Liver (tissue), 9 donors: ENCODE measurements around the gene DYRK3. TPM values are rescaled to one million over a fixed set of nuclear protein-coding genes. Genes with fewer than 3 reads are reported as not detected.

ENCODE experiments used
- DNase-seq: peaks from one replicate; pipeline ENCODE4 v3.0.0-alpha.2; 2017; ENCODE audit warnings: low spot score
- H3K27ac ChIP-seq, 2 donors: one replicate each; pipeline ENCODE4 v1.7.0; 2013; ENCODE audit warnings: inconsistent platforms in 2 of 2, low read length in 2 of 2, control low read depth in 1 of 2, low read depth in 1 of 2, mild to moderate bottlenecking in 1 of 2
- H3K27me3 ChIP-seq, 4 donors: one replicate each; pipeline versions ENCODE4 v1.6.1 to v1.7.0; 2013; ENCODE audit warnings: low read length in 3 of 4, inconsistent platforms in 1 of 4, mild to moderate bottlenecking in 1 of 4, moderate library complexity in 1 of 4; ENCODE audit not compliant: control insufficient read depth in 4 of 4, insufficient read depth in 4 of 4
- H3K36me3 ChIP-seq, 4 donors: one replicate each; pipeline versions ENCODE4 v1.6.1 to v1.7.0; 2013; ENCODE audit warnings: low read length in 3 of 4, mild to moderate bottlenecking in 3 of 4, low read depth in 1 of 4, moderate library complexity in 1 of 4; ENCODE audit not compliant: control insufficient read depth in 4 of 4, insufficient read depth in 3 of 4
- H3K4me1 ChIP-seq, 4 donors: one replicate each; pipeline versions ENCODE4 v1.6.1 to v1.7.0; 2013; ENCODE audit warnings: low read length in 3 of 4, mild to moderate bottlenecking in 3 of 4, moderate library complexity in 1 of 4; ENCODE audit not compliant: control insufficient read depth in 4 of 4, insufficient read depth in 4 of 4
- H3K4me3 ChIP-seq, 3 donors: one replicate each; pipeline versions ENCODE4 v1.6.1 to v1.7.0; 2013; ENCODE audit warnings: low read length in 3 of 3, control low read depth in 1 of 3, low read depth in 1 of 3, mild to moderate bottlenecking in 1 of 3
- H3K9ac ChIP-seq, 2 donors: one replicate each; pipeline ENCODE4 v1.7.0; 2013; ENCODE audit warnings: low read length in 2 of 2, mild to moderate bottlenecking in 2 of 2, moderate library complexity in 2 of 2, control low read depth in 1 of 2, low read depth in 1 of 2
- H3K9me3 ChIP-seq, 4 donors: one replicate each; pipeline versions ENCODE4 v1.6.1 to v1.7.0; 2013; ENCODE audit warnings: low read length in 3 of 4; ENCODE audit not compliant: control insufficient read depth in 4 of 4
- ATF3 ChIP-seq: IDR thresholded peaks from 2 replicates; pipeline ENCODE4 v1.6.1; 2016; ENCODE audit warnings: antibody characterized with exemption
- CTCF ChIP-seq: fragments of 150-350 bp; IDR thresholded peaks from 2 replicates; pipeline ENCODE4 v1.5.1; 2017; ENCODE audit warnings: improper control_type of control experiment, low read depth, low read length; ENCODE audit not compliant: missing input control
- EGR1 ChIP-seq, 2 donors: IDR thresholded peaks; 2 replicates each; pipeline ENCODE4 v1.6.1; 2016 to 2018; ENCODE audit warnings: antibody characterized with exemption in 2 of 2, low read depth in 2 of 2
- FOXA1 ChIP-seq: IDR thresholded peaks from 2 replicates; pipeline ENCODE4 v1.6.1; 2016; ENCODE audit warnings: antibody characterized with exemption
- FOXA2 ChIP-seq: IDR thresholded peaks from 2 replicates; pipeline ENCODE4 v1.6.1; 2016; ENCODE audit warnings: antibody characterized with exemption
- GABPA ChIP-seq, 2 donors: IDR thresholded peaks in 1 of 2; conservative IDR thresholded peaks in 1 of 2; 2 replicates each; pipeline ENCODE4 v1.6.1; 2016; ENCODE audit warnings: antibody characterized with exemption in 2 of 2, mild to moderate bottlenecking in 1 of 2, moderate library complexity in 1 of 2
- HNF4A ChIP-seq, 2 donors: conservative IDR thresholded peaks; 2 replicates each; pipeline ENCODE4 v1.6.1; 2016; ENCODE audit warnings: antibody characterized with exemption in 2 of 2, mild to moderate bottlenecking in 2 of 2
- HNF4G ChIP-seq: IDR thresholded peaks from 2 replicates; pipeline ENCODE4 v1.6.1; 2016; ENCODE audit warnings: antibody characterized with exemption
- JUND ChIP-seq, 2 donors: IDR thresholded peaks; 2 replicates each; pipeline ENCODE4 v1.6.1; 2016; ENCODE audit warnings: antibody characterized with exemption in 2 of 2
- NR2F2 ChIP-seq: IDR thresholded peaks from 2 replicates; pipeline ENCODE4 v1.6.1; 2016; ENCODE audit warnings: antibody characterized with exemption
- RAD21 ChIP-seq, 2 donors: IDR thresholded peaks; 2 replicates each; pipeline ENCODE4 v1.6.1; 2016; ENCODE audit warnings: antibody characterized with exemption in 2 of 2, mild to moderate bottlenecking in 2 of 2
- REST ChIP-seq: IDR thresholded peaks from 2 replicates; pipeline ENCODE4 v1.6.1; 2016; ENCODE audit warnings: antibody characterized with exemption, mild to moderate bottlenecking
- RXRA ChIP-seq, 2 donors: IDR thresholded peaks; 2 replicates each; pipeline ENCODE4 v1.6.1; 2017 to 2018; ENCODE audit warnings: antibody characterized with exemption in 2 of 2, mild to moderate bottlenecking in 1 of 2
- SP1 ChIP-seq: IDR thresholded peaks from 2 replicates; pipeline ENCODE4 v1.6.1; 2018; ENCODE audit warnings: antibody characterized with exemption, mild to moderate bottlenecking
- TAF1 ChIP-seq: conservative IDR thresholded peaks from 2 replicates; pipeline ENCODE4 v1.6.1; 2016; ENCODE audit warnings: antibody characterized with exemption, mild to moderate bottlenecking
- YY1 ChIP-seq: IDR thresholded peaks from 2 replicates; pipeline ENCODE4 v1.6.1; 2016; ENCODE audit warnings: antibody characterized with exemption, mild to moderate bottlenecking
- ZBTB33 ChIP-seq: IDR thresholded peaks from 2 replicates; pipeline ENCODE4 v1.6.1; 2016; ENCODE audit warnings: antibody characterized with exemption
- WGBS: extraction: QIAGEN DNeasy Blood & Tissue Kit; methylation state at CpG from one replicate; pipeline ENCODE4 v1.1.7; 2013; 5-methylcytosine and 5-hydroxymethylcytosine counted together
- polyA plus RNA-seq, 2 donors: library from polyadenylated mRNA; stranded (reverse) in 1 of 2; unstranded in 1 of 2; fragments of 200-250 nt in 1 of 2; fragments of >200 nt in 1 of 2; fragmentation: Nextera tagmentation in 1 of 2; extraction: Ambion mirVana in 1 of 2; gene quantifications; one replicate each; pipeline versions ENCODE4 v1.2.1 to v1.2.3, GENCODE V29; 2013 to 2015
- total RNA-seq, 2 donors: library from RNA; depleted of rRNA; stranded (reverse); fragments of >200 nt; gene quantifications; one replicate each; pipeline ENCODE4 v1.2.3, GENCODE V29; 2014
- TF ChIP-seq, protein P1 (sequence below): IDR thresholded peaks from 2 replicates; pipeline ENCODE4 v1.6.1; 2016; ENCODE audit warnings: antibody characterized with exemption
- donor health status: healthy.
- donor health status: healthy.
- donor health status: healthy.
- donor health status: healthy.
- donor health status: healthy.

DYRK3 gene
- total and polyA plus RNA-seq, 4 donors = 1.5 to 41.8 (median 5.0) TPM

- H3K36me3 ChIP-seq = no peaks in the 10 kb centered on the region
- H3K4me1 ChIP-seq = peaks cover 0 to 5% (median 5%) of the 10 kb centered on the region in 4 donors
- 0% methylated on average over 1 of the region's 1 CpG for WGBS
- no peak for DNase-seq
- no peak for TF ChIP-seq SP1
- TF ChIP-seq JUND (IDR thresholded peaks at IDR 0.05) = no peak
- no peak for TF ChIP-seq FOXA2
- no peak for TF ChIP-seq EGR1 (IDR thresholded peaks at IDR 0.05; ENCODE audit: low read depth in 2 of 2)
- TF ChIP-seq, protein P1, sequence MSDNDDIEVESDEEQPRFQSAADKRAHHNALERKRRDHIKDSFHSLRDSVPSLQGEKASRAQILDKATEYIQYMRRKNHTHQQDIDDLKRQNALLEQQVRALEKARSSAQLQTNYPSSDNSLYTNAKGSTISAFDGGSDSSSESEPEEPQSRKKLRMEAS = no peak
- no peak for TF ChIP-seq GABPA (IDR thresholded peaks at IDR 0.05 in 1 of 2, conservative IDR thresholded peaks at IDR 0.05 in 1 of 2)
- TF ChIP-seq TAF1 = no peak
- no peak for TF ChIP-seq NR2F2
- no peak for TF ChIP-seq YY1
- no peak for TF ChIP-seq HNF4A (conservative IDR thresholded peaks at IDR 0.05)
- TF ChIP-seq RXRA (IDR thresholded peaks at IDR 0.05) = no peak
- no peak for TF ChIP-seq FOXA1
- no peak for TF ChIP-seq REST
- no peak for TF ChIP-seq CTCF
- no peak for TF ChIP-seq RAD21 (IDR thresholded peaks at IDR 0.05)
- H3K4me3 ChIP-seq = no peak overlapping the region
- no peak overlapping the region for H3K9ac ChIP-seq
- H3K9me3 ChIP-seq = no peaks in the 10 kb centered on the region
- no peaks in the 10 kb centered on the region for H3K27me3 ChIP-seq
- H3K27ac ChIP-seq = no peak overlapping the region
Observed at GRCh38 chr1:206628916-206629315, 6.4 kb upstream of the DYRK3 start.

DNA sequence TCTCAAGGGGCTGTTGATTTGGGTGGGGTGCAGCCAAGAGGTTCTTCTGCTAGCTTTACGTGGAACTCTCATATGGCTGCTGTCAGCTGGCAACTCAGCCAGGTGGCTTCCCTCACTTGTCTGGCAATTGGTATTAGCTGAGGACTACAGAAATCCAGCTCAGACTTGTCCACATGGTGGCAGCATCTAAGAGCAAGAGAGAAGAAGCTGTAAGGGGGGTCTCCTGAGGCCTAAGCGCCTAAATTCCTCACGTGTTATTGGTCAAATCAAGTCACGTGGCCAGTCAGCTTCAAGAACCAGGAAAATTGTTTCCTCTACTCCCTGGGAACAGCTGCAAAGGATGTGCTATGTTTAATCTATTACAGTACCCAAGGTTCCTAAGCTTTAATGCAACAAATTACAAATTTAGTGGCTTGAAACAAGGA is 4.2 kb upstream of the DYRK3 start:
- Histone ChIP-seq H3K27ac (no peak overlapping the region), H3K4me1 (peaks cover 2 to 19% (median 16%) of the 10 kb centered on the region in 4 donors)

More for the DNA sequence above, 4.2 kb upstream of the DYRK3 start:
- no peaks in the 10 kb centered on the region for H3K9me3 ChIP-seq
- 50% methylated on average over 4 of the region's 4 CpGs for WGBS
- H3K36me3 ChIP-seq = no peaks in the 10 kb centered on the region
- peak; percentile 70 to 75 for TF ChIP-seq RAD21 (IDR thresholded peaks at IDR 0.05)
- TF ChIP-seq CTCF = peak; percentile 38
- no peak for TF ChIP-seq HNF4A (conservative IDR thresholded peaks at IDR 0.05)
- TF ChIP-seq ATF3 = no peak
- no peak for TF ChIP-seq FOXA2
- no peak for TF ChIP-seq HNF4G
- TF ChIP-seq RXRA (IDR thresholded peaks at IDR 0.05) = no peak
- TF ChIP-seq YY1 = no peak
- TF ChIP-seq ZBTB33 = no peak
- TF ChIP-seq NR2F2 = no peak
- H3K9ac ChIP-seq = no peak overlapping the region
- no peak overlapping the region for H3K4me3 ChIP-seq
- no peak for DNase-seq
- no peaks in the 10 kb centered on the region for H3K27me3 ChIP-seq
